GM23248 (cell line): ENCODE results near the gene STX16.

Experiments used
- EZH2 ChIP-seq: fragments of 200-600 bp; sonication (generic); IDR thresholded peaks from 2 replicates; pipeline ENCODE4 v1.6.1; 2018; ENCODE audit warnings: antibody characterized with exemption, mild to moderate bottlenecking; ENCODE audit not compliant: insufficient read depth, poor library complexity, severe bottlenecking
- EZH2phosphoT487 ChIP-seq: fragments of 200-600 bp; sonication (generic); IDR thresholded peaks from 2 replicates; pipeline ENCODE4 v1.6.1; 2018; ENCODE audit warnings: antibody characterized with exemption, moderate library complexity, mild to moderate bottlenecking, low read depth; ENCODE audit not compliant: insufficient read depth

- TF ChIP-seq EZH2phosphoT487 (no peak), EZH2 (no peak)
These were observed 40.8 kb upstream of the STX16 start for GRCh38 chr20:58610071-58610800.
